ENCODE results near the gene SEMA6B.

Gene SEMA6B

GRCh38 chr19:4496304-4496703, 63.2 kb downstream of the SEMA6B start:
- no peak for TF ChIP-seq CTCF (IDR thresholded peaks at IDR 0.05)

GRCh38 chr19:4495471-4495870, 64.0 kb downstream of the SEMA6B start:
- TF ChIP-seq CTCF (IDR thresholded peaks at IDR 0.05) = peak; percentile 49

- no peak for TF ChIP-seq CTCF (IDR thresholded peaks at IDR 0.05)
These were observed 64.8 kb downstream of the SEMA6B start for GRCh38 chr19:4494691-4495064.

- TF ChIP-seq CTCF (IDR thresholded peaks at IDR 0.05) = no peak
These were observed 65.4 kb downstream of the SEMA6B start for GRCh38 chr19:4493929-4494690.

- TF ChIP-seq CTCF (IDR thresholded peaks at IDR 0.05) = no peak
These were observed 66.2 kb downstream of the SEMA6B start for GRCh38 chr19:4493104-4493928.
